Activated T-cell treated with anti-CD3 and anti-CD28 coated beads, Interleukin-2, amount 50 U/mL, for 4 hours (primary cell): ENCODE data around the gene TEAD3. TPM values are rescaled to one million over a fixed set of nuclear protein-coding genes. Genes with fewer than 3 reads are reported as not detected.

Experiments used
- ATAC-seq, 2 donors: fragments of 200-7000 bp; cut with Tn5 transposase; one replicate each; pipeline ENCODE4 v1.10.0; 2021
- DNase-seq: peaks from one replicate; pipeline ENCODE4 v3.0.0-alpha.2; 2020
- H3K27me3 Mint-ChIP-seq: one replicate; pipeline ENCODE4 v1.8.0; 2021; ENCODE audit warnings: low read depth, mixed read lengths
- H3K36me3 Mint-ChIP-seq: one replicate; pipeline ENCODE4 v1.8.0; 2022; ENCODE audit warnings: mixed read lengths; ENCODE audit not compliant: insufficient read depth
- H3K4me1 Mint-ChIP-seq: one replicate; pipeline ENCODE4 v1.8.0; 2021; ENCODE audit warnings: low read depth, mixed read lengths
- H3K4me3 Mint-ChIP-seq: one replicate; pipeline ENCODE4 v1.8.0; 2021; ENCODE audit warnings: mild to moderate bottlenecking, moderate library complexity, mixed read lengths
- H3K9me3 Mint-ChIP-seq: one replicate; pipeline ENCODE4 v1.8.0; 2021; ENCODE audit warnings: mixed read lengths
- total RNA-seq, 3 donors: library from RNA; stranded (reverse); gene quantifications; one replicate each; pipeline ENCODE4 v1.2.1, GENCODE V29; 2021

Gene TEAD3
- total RNA-seq, 3 donors from 2014 or later: 0.94 to 2.2 (median 1.4) TPM

GRCh38 chr6:35505999-35506412, 9.1 kb upstream of the TEAD3 start:
- Mint-ChIP-seq H3K27me3 (peaks cover 19% of the 10 kb centered on the region), H3K4me3 (no peak overlapping the region), H3K9me3 (no peaks in the 10 kb centered on the region), H3K36me3 (no peaks in the 10 kb centered on the region), H3K4me1 (no peaks in the 10 kb centered on the region)
- ATAC-seq (no peak), DNase-seq (no peak)

DNA sequence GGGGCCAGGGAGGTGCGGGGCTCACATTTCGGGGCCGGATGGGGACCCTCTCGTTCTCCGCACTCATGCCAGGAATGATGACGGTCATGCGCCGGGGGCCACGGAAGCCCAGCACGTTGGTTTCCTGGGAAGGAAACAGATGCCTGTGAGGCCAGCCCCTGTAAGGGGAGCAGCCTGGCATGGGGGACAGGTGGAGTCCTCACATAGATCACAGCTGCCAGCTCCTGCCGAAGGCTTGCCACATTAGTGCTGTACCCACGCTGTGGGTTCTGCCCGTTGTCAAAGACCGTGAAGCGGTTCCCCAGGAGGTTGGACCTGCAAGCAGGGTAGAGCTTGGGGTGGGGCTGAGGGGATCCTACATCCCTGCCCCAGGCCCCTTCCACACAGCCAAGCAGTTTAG, 6.7 kb upstream of the TEAD3 start:
- H3K4me1 Mint-ChIP-seq: peaks cover 3% of the 10 kb centered on the region
- no peak overlapping the region for H3K4me3 Mint-ChIP-seq
- peaks cover 26% of the 10 kb centered on the region for H3K27me3 Mint-ChIP-seq
- no peaks in the 10 kb centered on the region for H3K9me3 Mint-ChIP-seq
- ATAC-seq (no peak), DNase-seq (no peak)
- no peaks in the 10 kb centered on the region for H3K36me3 Mint-ChIP-seq

DNA sequence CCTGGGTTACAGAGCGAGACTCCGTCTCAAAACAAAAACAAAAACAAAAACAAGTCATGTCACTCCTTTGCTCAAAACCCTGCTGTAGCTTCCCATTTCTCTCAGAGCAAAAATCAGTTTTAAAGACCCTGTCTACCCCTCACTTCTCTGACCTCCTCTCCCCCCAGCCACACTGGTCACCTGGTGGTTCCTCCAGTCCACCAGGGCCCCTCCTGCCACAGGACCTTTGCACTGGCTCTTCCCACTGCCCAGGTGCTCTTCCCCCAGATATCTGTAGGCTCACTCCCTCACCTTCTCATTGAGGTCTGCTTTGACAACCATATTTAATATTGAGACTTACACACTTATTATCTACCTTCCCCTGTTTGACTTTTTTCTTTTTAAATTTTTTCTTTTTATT, 4.9 kb upstream of the TEAD3 start:
- peaks cover 28% of the 10 kb centered on the region for H3K27me3 Mint-ChIP-seq
- DNase-seq (no peak), ATAC-seq (no peak)
- peaks cover 7% of the 10 kb centered on the region for H3K4me1 Mint-ChIP-seq
- no peaks in the 10 kb centered on the region for H3K36me3 Mint-ChIP-seq
- no peaks in the 10 kb centered on the region for H3K9me3 Mint-ChIP-seq
- no peak overlapping the region for H3K4me3 Mint-ChIP-seq

- Mint-ChIP-seq H3K4me1 (peaks cover 7% of the 10 kb centered on the region), H3K27me3 (peaks cover 28% of the 10 kb centered on the region), H3K36me3 (no peaks in the 10 kb centered on the region), H3K9me3 (no peaks in the 10 kb centered on the region), H3K4me3 (no peak overlapping the region)
- DNase-seq (no peak), ATAC-seq (no peak)
Observed at GRCh38 chr6:35500782-35501181, 3.9 kb upstream of the TEAD3 start.

GRCh38 chr6:35499372-35499771, 2.5 kb upstream of the TEAD3 start:
- DNase-seq (no peak), ATAC-seq (no peak)
- peaks cover 8% of the 10 kb centered on the region for H3K4me1 Mint-ChIP-seq
- H3K9me3 Mint-ChIP-seq: no peaks in the 10 kb centered on the region
- H3K27me3 Mint-ChIP-seq: peaks cover 25% of the 10 kb centered on the region
- no peak overlapping the region for H3K4me3 Mint-ChIP-seq
- no peaks in the 10 kb centered on the region for H3K36me3 Mint-ChIP-seq

DNA sequence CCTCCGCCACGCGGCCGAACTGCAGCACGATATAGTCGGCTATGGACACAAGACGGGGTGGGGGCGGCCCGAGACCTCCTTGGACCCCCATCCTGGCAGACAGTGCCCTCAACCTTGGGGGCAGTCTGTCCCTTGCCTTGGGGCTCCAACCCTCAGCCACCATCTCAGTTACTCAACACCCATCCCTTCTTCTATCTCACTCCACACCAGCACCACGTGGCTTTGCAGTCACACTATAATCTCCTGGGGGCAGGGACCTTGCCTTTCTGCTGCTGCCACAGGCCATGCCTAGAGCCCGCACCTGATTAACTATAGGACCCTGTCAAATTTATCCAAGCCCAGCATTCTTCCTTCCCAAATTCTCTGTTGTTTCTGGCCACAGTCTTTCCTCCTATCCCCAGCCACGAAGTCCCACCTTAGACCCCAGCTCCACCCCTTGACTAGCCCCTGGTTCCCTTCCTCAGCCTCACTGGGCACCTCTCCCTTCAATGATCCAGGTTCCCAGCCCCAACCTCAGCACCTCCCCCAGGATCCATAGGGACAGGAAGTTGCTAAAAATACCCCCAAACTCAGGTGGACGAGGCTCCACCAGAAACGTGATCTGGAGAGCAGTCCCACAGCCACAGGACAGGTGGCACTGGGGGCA, 1.7 kb upstream of the TEAD3 start:
- DNase-seq: no peak
- no peak for ATAC-seq
- H3K9me3 Mint-ChIP-seq: no peaks in the 10 kb centered on the region

GRCh38 chr6:35497571-35498421, 917 bp upstream of the TEAD3 start:
- H3K4me1 Mint-ChIP-seq: peaks cover 20% of the 10 kb centered on the region
- peak; percentile 54 to 59 for ATAC-seq
- H3K36me3 Mint-ChIP-seq: no peaks in the 10 kb centered on the region
- H3K9me3 Mint-ChIP-seq: no peaks in the 10 kb centered on the region
- peak; percentile 33 for DNase-seq
- H3K27me3 Mint-ChIP-seq: peaks cover 22% of the 10 kb centered on the region
- H3K4me3 Mint-ChIP-seq: peak overlapping the region; percentile 82

More for the DNA sequence above, 1.7 kb upstream of the TEAD3 start:
- Mint-ChIP-seq H3K36me3 (no peaks in the 10 kb centered on the region), H3K27me3 (peaks cover 25% of the 10 kb centered on the region), H3K4me3 (peak overlapping the region; percentile 82), H3K4me1 (peaks cover 14% of the 10 kb centered on the region)

- DNase-seq (no peak), ATAC-seq (peak in 1 of 2 donors; percentile 0)
- Mint-ChIP-seq H3K36me3 (no peaks in the 10 kb centered on the region), H3K4me1 (peaks cover 20% of the 10 kb centered on the region), H3K4me3 (peak overlapping the region; percentile 69), H3K27me3 (peaks cover 18% of the 10 kb centered on the region), H3K9me3 (no peaks in the 10 kb centered on the region)
Observed at GRCh38 chr6:35496036-35496840, 641 bp downstream of the TEAD3 start.

DNA sequence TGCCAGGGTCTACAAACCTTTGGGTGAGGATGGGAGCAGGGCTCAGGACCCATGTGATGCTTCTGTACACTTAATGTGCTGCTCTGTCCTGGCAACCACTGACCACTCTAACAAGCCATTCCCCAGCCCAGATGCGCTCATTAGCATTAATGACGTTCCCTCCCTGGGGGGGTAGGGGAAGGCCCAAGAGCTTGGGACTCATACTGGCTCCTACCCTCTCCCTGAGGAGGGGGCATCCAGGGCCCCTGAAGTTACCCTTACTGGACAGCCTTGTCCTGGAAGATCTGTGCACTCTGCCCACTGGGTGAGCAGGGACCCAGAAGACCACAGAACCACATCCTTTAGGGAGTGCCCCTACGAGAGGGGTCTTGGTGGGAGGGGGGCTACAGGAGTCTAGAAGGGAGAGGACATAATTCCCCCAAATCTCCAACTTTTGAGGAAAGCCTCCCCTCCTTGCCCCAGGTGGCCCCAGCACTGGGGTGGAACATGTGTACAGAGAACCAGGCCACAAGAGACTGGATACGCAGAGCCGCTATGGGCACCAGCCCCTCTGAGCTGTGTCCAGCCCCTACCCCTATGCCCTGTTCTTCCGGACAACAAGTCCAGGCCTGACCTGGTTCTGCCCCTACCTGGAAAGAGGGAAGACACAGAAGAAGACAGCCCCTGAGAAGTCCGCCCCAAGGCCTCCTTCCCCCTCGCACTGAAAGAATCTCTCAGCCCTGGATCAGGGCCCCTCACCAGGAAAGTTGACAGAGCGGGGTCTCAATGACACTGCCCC, 1.4 kb downstream of the TEAD3 start:
- no peaks in the 10 kb centered on the region for H3K9me3 Mint-ChIP-seq
- ATAC-seq (no peak), DNase-seq (no peak)
- peaks cover 16% of the 10 kb centered on the region for H3K27me3 Mint-ChIP-seq
- H3K4me3 Mint-ChIP-seq: peak overlapping the region; percentile 69
- H3K4me1 Mint-ChIP-seq: peaks cover 21% of the 10 kb centered on the region
- H3K36me3 Mint-ChIP-seq: no peaks in the 10 kb centered on the region

- Mint-ChIP-seq H3K4me1 (peaks cover 21% of the 10 kb centered on the region), H3K9me3 (no peaks in the 10 kb centered on the region), H3K36me3 (no peaks in the 10 kb centered on the region), H3K27me3 (peaks cover 7% of the 10 kb centered on the region), H3K4me3 (no peak overlapping the region)
- DNase-seq (no peak), ATAC-seq (no peak)
Observed at GRCh38 chr6:35494161-35494563, 2.7 kb downstream of the TEAD3 start.

DNA sequence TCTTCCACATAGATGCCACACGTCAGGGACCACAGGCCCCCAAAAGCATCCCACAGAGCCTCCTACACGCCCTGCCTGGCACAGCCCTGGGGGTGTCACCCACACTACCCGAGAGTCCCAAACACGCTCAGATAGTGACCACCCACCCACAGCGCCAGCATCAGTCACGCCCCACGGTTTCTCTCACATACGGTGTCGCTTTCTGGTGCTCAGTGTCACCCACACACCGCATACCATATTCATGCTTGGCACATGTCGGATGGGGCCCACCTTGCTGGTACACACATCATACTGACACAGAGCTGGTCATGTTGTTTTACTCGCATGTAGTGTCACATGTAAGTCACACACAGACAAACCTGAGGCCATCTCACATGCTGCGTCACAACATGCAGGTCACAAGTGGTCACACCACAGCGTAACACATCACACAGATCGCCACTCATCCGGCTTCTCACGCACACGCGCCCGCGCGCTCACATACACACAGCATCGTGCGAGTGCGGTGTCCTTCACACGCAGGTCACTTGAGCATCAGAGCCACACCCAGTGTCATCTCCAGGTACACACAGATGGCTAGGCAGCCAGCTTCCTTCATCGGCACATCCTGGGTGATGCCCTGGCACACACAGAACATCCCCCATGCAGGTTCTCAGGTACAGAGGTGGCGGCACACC, 3.4 kb downstream of the TEAD3 start:
- Mint-ChIP-seq H3K27me3 (peaks cover under 1% of the 10 kb centered on the region), H3K9me3 (no peaks in the 10 kb centered on the region), H3K4me3 (no peak overlapping the region), H3K4me1 (peaks cover 17% of the 10 kb centered on the region), H3K36me3 (no peaks in the 10 kb centered on the region)
- no peak for ATAC-seq
- DNase-seq: no peak

DNA sequence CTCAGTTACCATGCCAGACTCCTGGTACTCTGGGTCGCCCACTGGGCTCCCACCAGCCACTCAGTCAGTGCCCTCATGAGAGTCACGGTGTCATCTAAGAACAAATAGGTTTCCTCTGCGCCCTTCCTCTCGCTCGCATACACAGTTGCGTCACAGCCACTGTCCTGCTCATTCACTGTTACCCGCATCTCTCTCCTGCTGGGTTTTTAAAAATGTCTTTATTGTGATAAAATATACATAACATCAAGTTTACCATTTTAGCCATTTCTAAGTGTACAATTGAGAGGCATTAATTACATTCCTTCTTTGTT, 4.0 kb downstream of the TEAD3 start:
- Mint-ChIP-seq H3K36me3 (no peaks in the 10 kb centered on the region), H3K4me1 (peaks cover 18% of the 10 kb centered on the region), H3K9me3 (no peaks in the 10 kb centered on the region), H3K4me3 (no peak overlapping the region), H3K27me3 (no peaks in the 10 kb centered on the region)
- DNase-seq: no peak
- no peak for ATAC-seq

GRCh38 chr6:35492258-35492973, 4.5 kb downstream of the TEAD3 start:
- Mint-ChIP-seq H3K4me3 (no peak overlapping the region), H3K27me3 (no peaks in the 10 kb centered on the region), H3K9me3 (no peaks in the 10 kb centered on the region), H3K4me1 (peaks cover 18% of the 10 kb centered on the region), H3K36me3 (no peaks in the 10 kb centered on the region)
- ATAC-seq (no peak), DNase-seq (no peak)
